H1 (cell line): Measurements from ENCODE around the gene RBP4. TPM values are rescaled to one million over a fixed set of nuclear protein-coding genes. Genes with fewer than 3 reads are reported as not detected.

Experiments used
- CTCF ChIA-PET: fragments of 300-600 bp; sonication (Branson Sonifier 250); formaldehyde crosslinking; loops from one replicate; lab custom pipeline; 2021; ENCODE audit not compliant: partially characterized antibody; lab: Charles Lee
- POLR2A ChIA-PET: fragments of 300-600 bp; sonication (Branson Sonifier 250); formaldehyde crosslinking; loops from one replicate; lab custom pipeline; 2021; ENCODE audit warnings: inconsistent platforms; ENCODE audit not compliant: partially characterized antibody; lab: Charles Lee
- DNase-seq, 2 experiments: peaks; one replicate each; pipeline versions ENCODE4 v3.0.0 to v3.0.0-alpha.2; 2010 to 2022; ENCODE audit warnings: low spot score in 2 of 2, low read depth in 1 of 2, mixed read lengths in 1 of 2
- FAIRE-seq: peaks from 2 replicates; lab custom pipeline; 2011; peaks lifted over from hg19 to GRCh38; lab: Jason Lieb, UNC
- H2AFZ ChIP-seq: 2 replicates; pipeline ENCODE4 v1.8.1; 2012; ENCODE audit warnings: low read length, inconsistent platforms
- H2AK5ac ChIP-seq: 2 replicates; pipeline ENCODE4 v1.6.1; 2013; ENCODE audit warnings: low read depth, low read length
- H2BK120ac ChIP-seq: replicated peaks from 2 replicates; pipeline ENCODE3; 2013; ENCODE audit warnings: low read depth, low read length, inconsistent platforms
- H2BK12ac ChIP-seq: 2 replicates; pipeline ENCODE4 v1.6.1; 2013; ENCODE audit warnings: low read depth, low read length
- H2BK15ac ChIP-seq: 2 replicates; pipeline ENCODE4 v1.6.1; 2013; ENCODE audit warnings: low read length
- H2BK20ac ChIP-seq: 2 replicates; pipeline ENCODE4 v1.6.1; 2013; ENCODE audit warnings: low read length
- H2BK5ac ChIP-seq: 2 replicates; pipeline ENCODE4 v1.6.1; 2013; ENCODE audit warnings: low read depth, low read length
- H3K14ac ChIP-seq: 2 replicates; pipeline ENCODE4 v1.6.1; 2013; ENCODE audit warnings: inconsistent platforms; ENCODE audit not compliant: insufficient read length
- H3K18ac ChIP-seq: 2 replicates; pipeline ENCODE4 v1.6.1; 2013; ENCODE audit warnings: low read length; ENCODE audit errors: extremely low read depth
- H3K23ac ChIP-seq: 2 replicates; pipeline ENCODE4 v1.6.1; 2013; ENCODE audit warnings: inconsistent platforms; ENCODE audit not compliant: insufficient read length
- H3K23me2 ChIP-seq: 2 replicates; pipeline ENCODE4 v1.6.1; 2013; ENCODE audit warnings: low read depth, low read length
- H3K27ac ChIP-seq: 2 replicates; pipeline ENCODE4 v1.6.1; 2011; ENCODE audit warnings: low read depth, low read length, inconsistent platforms
- H3K27me3 ChIP-seq, 4 experiments: replicated peaks in 1 of 4; 1 replicate in 1 of 4; 2 replicates in 3 of 4; pipeline versions ENCODE4 v1.6.1 to v1.8.1; 2011 to 2013; ENCODE audit warnings: low read length in 3 of 4, mild to moderate bottlenecking in 3 of 4, inconsistent platforms in 2 of 4, mixed read lengths in 2 of 4, moderate library complexity in 1 of 4; ENCODE audit not compliant: control insufficient read depth in 3 of 4, insufficient read depth in 3 of 4; ENCODE audit errors: extremely low read depth in 1 of 4
- H3K36me3 ChIP-seq, 4 experiments: 2 replicates each; pipeline versions ENCODE4 v1.6.1 to v1.8.1; 2011 to 2013; ENCODE audit warnings: mild to moderate bottlenecking in 4 of 4, low read length in 3 of 4, moderate library complexity in 2 of 4, control low read depth in 1 of 4, inconsistent platforms in 1 of 4; ENCODE audit not compliant: insufficient read depth in 4 of 4, control insufficient read depth in 2 of 4
- H3K4ac ChIP-seq: replicated peaks from 2 replicates; pipeline ENCODE3; 2013; ENCODE audit warnings: low read length, low read depth, mixed read lengths, inconsistent platforms; ENCODE audit not compliant: insufficient read length
- H3K4me1 ChIP-seq, 4 experiments: replicated peaks in 1 of 4; 1 replicate in 1 of 4; 2 replicates in 3 of 4; pipeline versions ENCODE4 v1.6.1 to v1.8.1; 2011 to 2013; ENCODE audit warnings: low read length in 3 of 4, inconsistent platforms in 2 of 4, mixed read lengths in 1 of 4; ENCODE audit not compliant: insufficient read depth in 4 of 4, control insufficient read depth in 3 of 4
- H3K4me2 ChIP-seq, 2 experiments: 2 replicates each; pipeline versions ENCODE4 v1.6.1 to v1.8.1; 2011 to 2013; ENCODE audit warnings: low read depth in 2 of 2, low read length in 2 of 2, control low read depth in 1 of 2, inconsistent platforms in 1 of 2, mild to moderate bottlenecking in 1 of 2; ENCODE audit not compliant: insufficient read depth in 1 of 2
- H3K4me3 ChIP-seq, 4 experiments: fragments of 200-600, 300-600 bp in 1 of 4; sonication (generic), shearing (Covaris generic), sonication (Bioruptor Twin) in 1 of 4; 2 replicates each; pipeline versions ENCODE4 v1.5.1 to v1.8.1; 2011 to 2016; ENCODE audit warnings: low read length in 4 of 4, low read depth in 3 of 4, control low read depth in 2 of 4, inconsistent platforms in 2 of 4, mild to moderate bottlenecking in 2 of 4, mixed read lengths in 1 of 4, moderate library complexity in 1 of 4; ENCODE audit not compliant: insufficient read depth in 2 of 4; ENCODE audit errors: extremely low read depth in 1 of 4
- H3K56ac ChIP-seq: replicated peaks from 2 replicates; pipeline ENCODE3; 2013; ENCODE audit warnings: low read depth, mild to moderate bottlenecking, mixed read lengths, low read length, inconsistent platforms; ENCODE audit not compliant: insufficient read length
- H3K79me1 ChIP-seq: 2 replicates; pipeline ENCODE4 v1.6.1; 2013; ENCODE audit warnings: low read depth, low read length, control low read depth
- H3K79me2 ChIP-seq, 2 experiments: 2 replicates each; pipeline versions ENCODE4 v1.6.1 to v1.8.1; 2012 to 2013; ENCODE audit warnings: low read length in 2 of 2, mild to moderate bottlenecking in 2 of 2, inconsistent platforms in 1 of 2; ENCODE audit not compliant: insufficient read depth in 2 of 2, control insufficient read depth in 1 of 2
- H3K9ac ChIP-seq, 4 experiments: replicated peaks in 1 of 4; 1 replicate in 1 of 4; 2 replicates in 3 of 4; pipeline versions ENCODE4 v1.6.1 to v1.8.1; 2011 to 2013; ENCODE audit warnings: low read depth in 3 of 4, low read length in 3 of 4, control low read depth in 2 of 4, mild to moderate bottlenecking in 2 of 4, moderate library complexity in 2 of 4, inconsistent platforms in 1 of 4; ENCODE audit errors: extremely low read depth in 1 of 4
- H3K9me3 ChIP-seq, 2 experiments: 2 replicates each; pipeline versions ENCODE4 v1.6.1 to v1.8.1; 2012 to 2013; ENCODE audit warnings: mild to moderate bottlenecking in 2 of 2, moderate library complexity in 2 of 2, control low read depth in 1 of 2, inconsistent platforms in 1 of 2, low read depth in 1 of 2, low read length in 1 of 2, mixed read lengths in 1 of 2; ENCODE audit not compliant: insufficient read depth in 2 of 2
- H4K20me1 ChIP-seq, 2 experiments: replicated peaks in 1 of 2; 2 replicates each; pipeline versions ENCODE3 to v1.8.1; 2011 to 2013; ENCODE audit warnings: inconsistent platforms in 2 of 2, low read length in 2 of 2, mild to moderate bottlenecking in 1 of 2; ENCODE audit not compliant: insufficient read depth in 2 of 2, control insufficient read depth in 1 of 2
- H4K5ac ChIP-seq: 2 replicates; pipeline ENCODE4 v1.6.1; 2013; ENCODE audit warnings: low read length, low read depth, mixed read lengths, inconsistent platforms; ENCODE audit not compliant: insufficient read length
- H4K8ac ChIP-seq: 2 replicates; pipeline ENCODE4 v1.8.0; 2013; ENCODE audit warnings: mild to moderate bottlenecking, moderate library complexity, low read length, inconsistent platforms; ENCODE audit not compliant: insufficient read depth; ENCODE audit errors: extremely low read depth
- H4K91ac ChIP-seq: replicated peaks from 2 replicates; pipeline ENCODE3; 2013; ENCODE audit warnings: low read length, mixed read lengths, inconsistent platforms; ENCODE audit not compliant: insufficient read length
- ATF3 ChIP-seq: IDR thresholded peaks from 2 replicates; pipeline ENCODE4 v1.6.1; 2011; ENCODE audit warnings: low read depth, mild to moderate bottlenecking, low read length; ENCODE audit not compliant: insufficient read depth
- CREB1 ChIP-seq: IDR thresholded peaks from 2 replicates; pipeline ENCODE4 v1.6.1; 2012; ENCODE audit warnings: inconsistent platforms
- GTF2F1 ChIP-seq: IDR thresholded peaks from 2 replicates; pipeline ENCODE4 v1.6.1; 2012; ENCODE audit warnings: low read depth, low read length, improper control_type of control experiment, borderline replicate concordance
- MAX ChIP-seq: IDR thresholded peaks from 2 replicates; pipeline ENCODE4 v1.6.1; 2012; ENCODE audit warnings: inconsistent platforms
- POLR2A ChIP-seq, 2 experiments: IDR thresholded peaks; 1 replicate in 1 of 2; 2 replicates in 1 of 2; pipeline ENCODE4 v1.6.1; 2011; ENCODE audit warnings: low read depth in 2 of 2, low read length in 2 of 2, mild to moderate bottlenecking in 2 of 2; ENCODE audit errors: control extremely low read depth in 1 of 2
- POU5F1 ChIP-seq: IDR thresholded peaks from 2 replicates; pipeline ENCODE4 v1.6.1; 2011; ENCODE audit warnings: low read depth, mild to moderate bottlenecking, low read length, moderate library complexity
- RNF2 ChIP-seq: fragments of 200-900, 300-1000 bp; sonication (generic); IDR thresholded peaks from 2 replicates; pipeline ENCODE4 v1.7.1; 2016; ENCODE audit warnings: borderline replicate concordance, low read depth, mild to moderate bottlenecking, antibody characterized with exemption, low read length; ENCODE audit not compliant: poor library complexity, severe bottlenecking; ENCODE audit errors: missing control alignments
- RXRA ChIP-seq: IDR thresholded peaks from 2 replicates; pipeline ENCODE4 v1.6.1; 2011; ENCODE audit warnings: low read depth, mild to moderate bottlenecking, low read length, moderate library complexity; ENCODE audit not compliant: insufficient read depth
- SP2 ChIP-seq: IDR thresholded peaks from 2 replicates; pipeline ENCODE4 v1.6.1; 2012; ENCODE audit warnings: mild to moderate bottlenecking, low read length, inconsistent platforms
- TCF12 ChIP-seq: IDR thresholded peaks from 2 replicates; pipeline ENCODE4 v1.6.1; 2011; ENCODE audit warnings: low read depth, mild to moderate bottlenecking, low read length
- USF2 ChIP-seq: IDR thresholded peaks from 2 replicates; pipeline ENCODE4 v1.6.1; 2011; ENCODE audit warnings: low read length, improper control_type of control experiment
- WGBS, 2 experiments: shearing (Covaris generic) in 1 of 2; methylation state at CpG; one replicate each; pipeline versions ENCODE4 v1.1.6 to v1.1.7; 2013 to 2015; ENCODE audit warnings: low lambda C conversion rate in 2 of 2, mixed read lengths in 2 of 2, inconsistent platforms in 1 of 2, low coverage in 1 of 2, missing lambda C conversion rate in 1 of 2; ENCODE audit not compliant: insufficient replicate concordance in 2 of 2, insufficient coverage in 1 of 2, insufficient read length in 1 of 2; ENCODE audit errors: extremely low coverage in 1 of 2, missing lambda C conversion rate in 1 of 2; 5-methylcytosine and 5-hydroxymethylcytosine counted together
- polyA plus RNA-seq, 7 experiments: library from polyadenylated mRNA; depleted of rRNA in 3 of 7; stranded (reverse) in 5 of 7; unstranded in 2 of 7; fragments of >200 nt in 5 of 7; fragments of 200-250 nt in 2 of 7; gene quantifications; 1 replicate in 5 of 7; 2 replicates in 1 of 7; 4 replicates in 1 of 7; pipeline versions ENCODE4 v1.2.1 to v1.2.3, GENCODE V29; 2011 to 2013; ENCODE audit warnings: missing spikeins in 2 of 7, mixed read lengths in 2 of 7
- total RNA-seq: library from RNA; stranded (reverse); fragmentation: NEBNext Ultra II Directional; extraction: Animal tissue kit (Norgen Biotek cat#: 25700); gene quantifications from 2 replicates; pipeline ENCODE4 v1.2.1, GENCODE V29; 2021

The RBP4 gene
- total and polyA plus RNA-seq, 2 of the 8 experiments (the other 6 are each of a cell fraction or from before 2014, with no cell fraction given): 0.42 to 0.97 TPM

- H3K79me1 ChIP-seq: no peaks in the 10 kb centered on the region; the same call in 1 of the 2 replicates
- H2BK20ac ChIP-seq: no peak overlapping the region
- H3K23me2 ChIP-seq: no peaks in the 10 kb centered on the region
- no peak overlapping the region for H4K5ac ChIP-seq
- no peaks in the 10 kb centered on the region for H4K20me1 ChIP-seq
- DNase-seq: no peak
- ChIA-PET CTCF (no interaction called here), POLR2A (no interaction called here)
- no peak overlapping the region for H3K27ac ChIP-seq
- no peak overlapping the region for H3K4ac ChIP-seq
- H3K56ac ChIP-seq: no peak overlapping the region
- peaks cover 3 to 8% (median 4%) of the 10 kb centered on the region in 4 experiments; a peak in 6 of 7 replicates for H3K4me1 ChIP-seq
- H3K23ac ChIP-seq: no peak overlapping the region
- H3K27me3 ChIP-seq: peaks cover 0 to 1% (median 0%) of the 10 kb centered on the region in 4 experiments; a peak in 2 of 7 replicates
- H2BK12ac ChIP-seq: no peak overlapping the region
- TF ChIP-seq SP2 (no peak), GTF2F1 (no peak), POU5F1 (no peak), MAX (no peak), POLR2A (IDR thresholded peaks at IDR 0.05; ENCODE audit: control extremely low read depth in 1 of 2, low read depth in 2 of 2, low read length in 2 of 2) (no peak), RXRA (no peak), ATF3 (no peak), CREB1 (no peak), RNF2 (no peak), TCF12 (no peak), USF2 (no peak)
- no peak overlapping the region for H2BK5ac ChIP-seq
- peak overlapping the region; percentile 46; the same call in 1 of the 2 replicates for H4K8ac ChIP-seq
- FAIRE-seq: no peak
- H2AK5ac ChIP-seq: no peak overlapping the region
- WGBS, 2 experiments: 89% methylated on average over 18 of the region's 18 CpGs; no CpG with 5 or more reads in 1 of the 2 experiments
- H3K14ac ChIP-seq: no peak overlapping the region
- H4K91ac ChIP-seq: no peak overlapping the region
- no peak overlapping the region for H3K4me2 ChIP-seq
- H2AFZ ChIP-seq: no peak overlapping the region
- H3K79me2 ChIP-seq: no peaks in the 10 kb centered on the region
- H3K9ac ChIP-seq: no peak overlapping the region
- H2BK120ac ChIP-seq: no peak overlapping the region
- H3K9me3 ChIP-seq: no peaks in the 10 kb centered on the region
- H3K36me3 ChIP-seq: no peaks in the 10 kb centered on the region
- H2BK15ac ChIP-seq: no peak overlapping the region
- no peak overlapping the region for H3K4me3 ChIP-seq
- H3K18ac ChIP-seq: no peak overlapping the region
Observed at GRCh38 chr10:93593749-93594148, 7.3 kb downstream of the RBP4 start.
